Fibroblast of peridontal ligament (primary cell): ENCODE data around the gene WDTC1.
A peak's percentile ranks its signal among the peaks of the same experiment; 100 is the strongest.

Experiments
- DNase-seq: peaks from one replicate; pipeline ENCODE4 v3.0.0-alpha.2; 2010; ENCODE audit errors: extremely low read depth

The WDTC1 gene

GRCh38 chr1:27301582-27302199, 67.3 kb downstream of the WDTC1 start:
- no peak for DNase-seq

GRCh38 chr1:27302612-27303011, 68.2 kb downstream of the WDTC1 start:
- DNase-seq, result no peak

DNA sequence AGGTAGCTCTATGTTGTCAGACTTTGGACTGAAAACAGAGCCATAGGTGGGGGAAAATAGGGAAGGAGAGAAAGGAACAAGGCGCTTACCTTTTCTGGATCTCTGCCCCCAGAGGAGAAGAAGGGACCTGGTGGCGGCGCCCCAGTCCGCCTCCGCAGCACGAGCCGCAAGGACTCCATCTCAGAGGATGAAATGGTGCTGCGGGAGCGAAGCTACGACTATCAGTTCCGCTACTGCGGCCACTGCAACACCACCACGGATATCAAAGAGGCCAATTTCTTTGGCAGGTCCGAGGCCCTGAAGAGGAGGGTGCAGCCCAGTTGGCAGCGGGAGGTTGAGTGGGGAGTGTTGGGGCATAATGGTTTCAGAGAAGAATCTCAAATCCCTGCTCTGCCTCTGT, 69.1 kb downstream of the WDTC1 start:
- DNase-seq, result no peak

DNA sequence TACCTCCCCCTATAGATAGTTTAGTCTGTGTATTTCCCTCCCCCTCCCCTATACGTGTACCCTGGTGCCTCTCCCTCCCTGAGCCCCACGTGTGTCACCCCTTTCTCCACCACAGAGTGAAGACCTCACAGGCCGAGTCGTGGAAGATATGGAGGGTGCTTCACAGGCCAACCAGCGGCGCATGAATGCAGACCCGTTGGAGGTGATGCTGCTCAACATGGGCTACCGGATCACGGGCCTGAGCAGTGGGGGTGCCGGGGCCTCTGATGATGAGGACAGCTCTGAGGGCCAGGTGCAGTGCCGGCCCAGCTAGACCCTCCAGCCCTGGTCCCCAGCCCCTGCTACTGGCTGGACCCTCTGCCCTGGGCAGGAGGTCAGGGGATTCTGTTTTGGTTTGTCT, 71.6 kb downstream of the WDTC1 start:
- DNase-seq, result no peak

GRCh38 chr1:27306892-27307761, 72.7 kb downstream of the WDTC1 start:
- no peak for DNase-seq

- no peak for DNase-seq
These were observed 73.6 kb downstream of the WDTC1 start for GRCh38 chr1:27307874-27308598.

DNA sequence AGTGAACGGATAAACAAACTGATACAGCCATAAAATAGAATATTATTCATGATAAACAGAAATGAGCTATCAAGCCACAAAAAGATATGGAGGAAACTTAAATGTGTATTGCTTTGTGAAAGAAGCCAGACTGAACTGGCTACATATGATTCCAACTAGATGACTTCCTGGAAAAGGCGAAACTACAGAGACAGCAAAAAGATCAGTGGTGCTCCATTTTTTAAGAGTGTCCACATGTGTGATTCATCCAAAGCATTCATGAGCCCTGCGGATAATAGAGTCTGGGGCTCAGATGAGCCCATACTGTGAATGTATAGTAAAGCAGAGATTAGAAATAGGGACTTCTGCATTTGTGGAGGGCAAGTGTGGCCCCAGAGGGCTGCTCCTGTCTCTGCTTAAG, 79.7 kb downstream of the WDTC1 start:
- peak; percentile 14 for DNase-seq

DNA sequence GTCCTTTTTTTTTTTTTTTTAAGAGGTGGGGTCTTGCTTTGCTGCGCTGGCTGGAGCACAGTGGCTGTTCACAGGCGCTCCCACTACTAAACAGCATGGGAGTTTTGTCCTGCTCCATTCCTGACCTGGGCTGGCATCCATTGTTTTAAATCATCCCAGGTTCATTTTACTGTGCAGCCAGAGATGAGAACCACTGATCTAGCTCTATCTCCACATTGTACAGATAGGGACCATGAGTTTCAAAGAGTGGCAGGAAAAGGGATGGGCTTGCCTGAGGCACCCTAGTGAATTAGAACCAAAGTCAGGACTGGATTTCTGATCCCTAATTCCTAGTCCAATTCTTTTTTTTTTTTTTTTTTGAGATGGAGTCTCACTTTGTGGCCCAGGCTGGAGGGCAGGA, 80.3 kb downstream of the WDTC1 start:
- no peak for DNase-seq

- no peak for DNase-seq
These were observed 82.4 kb downstream of the WDTC1 start for GRCh38 chr1:27316860-27317259.

DNA sequence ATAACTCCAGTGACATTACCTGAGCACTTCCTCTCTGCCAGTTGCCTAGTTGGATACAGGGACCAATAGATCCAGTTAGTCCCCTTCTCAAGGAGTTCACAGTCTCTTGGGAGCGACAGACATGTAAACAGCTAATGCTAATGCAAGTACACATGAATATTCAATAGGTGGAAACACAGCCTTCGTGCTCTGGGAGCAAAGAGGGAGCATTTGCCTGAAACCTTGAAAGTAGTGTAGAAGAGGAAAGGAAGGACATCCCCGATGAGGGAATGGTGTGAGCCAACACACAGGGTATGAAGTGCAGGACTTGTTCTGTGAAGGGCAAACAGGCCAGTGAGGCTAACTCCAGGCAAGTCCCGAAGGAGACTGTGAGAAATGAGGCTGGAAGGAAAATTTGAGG, 83.7 kb downstream of the WDTC1 start:
- DNase-seq, result no peak

GRCh38 chr1:27318596-27318995, 84.2 kb downstream of the WDTC1 start:
- peak; percentile 85 for DNase-seq

DNA sequence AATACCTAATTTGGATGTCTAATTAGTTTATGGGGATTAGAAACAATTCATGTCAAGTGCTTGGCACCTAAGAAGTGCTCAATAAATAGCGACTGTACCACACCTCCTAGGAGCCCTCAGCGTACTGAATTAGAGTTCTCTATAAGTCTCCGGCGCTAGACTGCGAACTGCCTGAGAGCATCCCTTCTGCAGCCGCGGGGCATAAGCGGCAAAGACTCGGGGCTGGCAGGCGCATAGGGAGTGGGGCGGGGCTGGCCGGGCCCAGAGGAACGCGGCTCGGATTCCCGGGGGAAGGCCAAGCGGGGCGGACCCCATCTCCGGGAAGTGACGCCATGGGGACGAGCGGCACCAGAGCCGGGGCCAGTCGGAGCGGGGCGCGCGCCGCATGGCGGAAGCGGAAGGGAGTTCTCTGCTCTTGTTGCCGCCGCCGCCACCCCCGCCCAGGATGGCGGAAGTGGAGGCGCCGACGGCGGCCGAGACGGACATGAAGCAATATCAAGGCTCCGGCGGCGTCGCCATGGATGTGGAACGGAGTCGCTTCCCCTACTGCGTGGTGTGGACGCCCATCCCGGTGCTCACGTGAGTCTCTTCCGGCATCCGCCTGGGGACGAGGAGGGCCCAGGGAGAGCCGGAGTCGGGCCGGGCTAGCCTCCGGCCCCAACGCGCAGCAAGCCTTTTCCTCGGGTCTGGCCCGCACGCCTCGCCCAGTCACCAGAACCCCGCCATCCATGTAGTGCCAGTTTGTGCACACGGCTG, 87.6 kb downstream of the WDTC1 start, which contains the start of gene TMEM222:
Gene TMEM222, plus strand, starts transcription at position 351 of the 756 bp plus-strand sequence. Its CDS starts 35 bp downstream, at position 386.
- DNase-seq, result peak; percentile 93

GRCh38 chr1:27322569-27323240, 88.3 kb downstream of the WDTC1 start:
- DNase-seq, result peak; percentile 14

DNA sequence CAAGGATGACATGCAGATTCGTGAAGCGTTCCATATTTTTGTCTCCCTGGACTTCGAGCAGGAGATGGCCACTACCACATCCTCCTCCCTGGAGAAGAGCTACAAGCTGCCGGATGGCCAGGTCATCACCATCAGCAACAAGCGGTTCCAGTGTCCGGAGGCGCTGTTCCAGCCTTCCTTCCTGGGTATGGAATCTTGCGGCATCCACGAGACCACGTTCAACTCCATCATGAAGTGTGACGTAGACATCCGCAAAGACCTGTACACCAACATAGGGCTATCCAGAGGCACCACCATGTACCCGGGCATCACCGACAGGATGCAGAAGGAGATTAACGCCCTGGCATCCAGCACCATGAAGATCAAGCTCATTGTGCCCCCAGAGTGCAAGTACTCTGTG, 90.9 kb downstream of the WDTC1 start:
- DNase-seq, result no peak

GRCh38 chr1:27327964-27328363, 93.5 kb downstream of the WDTC1 start:
- no peak for DNase-seq

GRCh38 chr1:27330786-27331185, 96.4 kb downstream of the WDTC1 start:
- DNase-seq, result no peak

DNA sequence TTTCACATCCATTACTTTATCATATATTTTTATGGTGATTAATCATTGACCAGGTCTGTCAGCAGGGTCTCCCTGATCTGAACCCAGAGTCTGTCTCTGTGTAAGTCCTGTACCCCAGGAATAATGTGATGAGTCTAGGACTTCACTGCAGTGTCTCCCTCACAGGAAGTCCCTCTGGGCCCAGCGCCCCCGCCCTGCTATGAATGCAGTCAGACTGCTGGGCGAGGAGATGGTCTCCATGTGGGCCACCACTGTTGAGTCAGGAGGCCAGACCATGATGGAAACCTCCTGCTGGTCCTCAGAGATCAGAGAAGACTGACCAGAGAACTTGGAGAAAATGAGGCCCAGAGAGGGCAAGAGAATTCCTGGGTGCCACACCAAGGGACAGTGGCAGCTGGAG, 97.0 kb downstream of the WDTC1 start:
- no peak for DNase-seq

- no peak for DNase-seq
These were observed 97.5 kb downstream of the WDTC1 start for GRCh38 chr1:27331922-27332321.

- no peak for DNase-seq
These were observed 98.3 kb downstream of the WDTC1 start for GRCh38 chr1:27332536-27333281.

GRCh38 chr1:27333717-27334279, 99.4 kb downstream of the WDTC1 start:
- DNase-seq, result no peak
